Measurements from ENCODE around the gene GRAPL.
"Not testable (repeated sequence)": the region's sequence is repeated elsewhere in the genome, so short reads cannot be mapped to it uniquely, and the experiment has no call there.

DNA sequence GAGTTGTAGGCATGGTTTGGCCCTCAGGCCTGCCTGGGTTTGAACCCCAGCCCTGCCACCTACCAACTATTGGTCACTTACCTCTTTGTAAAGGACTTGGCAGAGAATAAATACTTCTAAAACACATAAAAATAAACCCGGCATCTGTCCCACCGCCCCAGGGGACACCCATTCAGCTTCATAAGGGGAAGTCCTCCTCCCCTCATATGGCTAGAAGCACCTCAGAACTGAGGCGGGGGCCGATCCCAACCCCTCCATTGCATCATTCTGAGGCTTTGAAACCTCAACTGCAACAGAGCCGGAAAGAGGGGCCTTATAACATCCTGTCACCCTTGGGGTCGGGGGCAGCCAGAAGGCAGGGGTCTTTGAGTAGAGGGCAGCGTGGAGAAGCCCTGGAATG, 2.1 kb upstream of the GRAPL start:
- TF ChIP-seq, protein P1, sequence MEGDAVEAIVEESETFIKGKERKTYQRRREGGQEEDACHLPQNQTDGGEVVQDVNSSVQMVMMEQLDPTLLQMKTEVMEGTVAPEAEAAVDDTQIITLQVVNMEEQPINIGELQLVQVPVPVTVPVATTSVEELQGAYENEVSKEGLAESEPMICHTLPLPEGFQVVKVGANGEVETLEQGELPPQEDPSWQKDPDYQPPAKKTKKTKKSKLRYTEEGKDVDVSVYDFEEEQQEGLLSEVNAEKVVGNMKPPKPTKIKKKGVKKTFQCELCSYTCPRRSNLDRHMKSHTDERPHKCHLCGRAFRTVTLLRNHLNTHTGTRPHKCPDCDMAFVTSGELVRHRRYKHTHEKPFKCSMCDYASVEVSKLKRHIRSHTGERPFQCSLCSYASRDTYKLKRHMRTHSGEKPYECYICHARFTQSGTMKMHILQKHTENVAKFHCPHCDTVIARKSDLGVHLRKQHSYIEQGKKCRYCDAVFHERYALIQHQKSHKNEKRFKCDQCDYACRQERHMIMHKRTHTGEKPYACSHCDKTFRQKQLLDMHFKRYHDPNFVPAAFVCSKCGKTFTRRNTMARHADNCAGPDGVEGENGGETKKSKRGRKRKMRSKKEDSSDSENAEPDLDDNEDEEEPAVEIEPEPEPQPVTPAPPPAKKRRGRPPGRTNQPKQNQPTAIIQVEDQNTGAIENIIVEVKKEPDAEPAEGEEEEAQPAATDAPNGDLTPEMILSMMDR (IDR thresholded peaks at IDR 0.05): not testable (repeated sequence)
- not testable (repeated sequence) for TF ChIP-seq EP300, POLR2A, POLR2AphosphoS5 (IDR thresholded peaks at IDR 0.05)

Data from stomach (tissue), 4 donors.